8988T (cell line): ENCODE measurements around the gene C5orf58.

Experiments
- DNase-seq: peaks from one replicate; pipeline ENCODE4 v3.0.0; 2011

The C5orf58 gene

GRCh38 chr5:170232786-170233185, at the start of gene C5orf58:
TSS of gene C5orf58 (plus strand) at chr5:170232985. CDS start at chr5:170234977, 1,992 bp downstream.
- DNase-seq = no peak

- DNase-seq = peak; percentile 61
These were observed 48.7 kb upstream of the C5orf58 start for GRCh38 chr5:170183816-170184687.

- no peak for DNase-seq
These were observed 48.0 kb upstream of the C5orf58 start for GRCh38 chr5:170184737-170185136.

- DNase-seq = no peak
These were observed 46.6 kb upstream of the C5orf58 start for GRCh38 chr5:170186156-170186555.

- no peak for DNase-seq
These were observed 45.9 kb upstream of the C5orf58 start for GRCh38 chr5:170186856-170187255.

GRCh38 chr5:170190436-170191134, 42.2 kb upstream of the C5orf58 start:
- no peak for DNase-seq

- DNase-seq = no peak
These were observed 40.0 kb upstream of the C5orf58 start for GRCh38 chr5:170192829-170193228.

GRCh38 chr5:170195961-170196360, 36.8 kb upstream of the C5orf58 start:
- no peak for DNase-seq

GRCh38 chr5:170200876-170201275, 31.9 kb upstream of the C5orf58 start:
- no peak for DNase-seq

GRCh38 chr5:170201311-170201710, 31.5 kb upstream of the C5orf58 start:
- no peak for DNase-seq

GRCh38 chr5:170202117-170202516, 30.7 kb upstream of the C5orf58 start:
- DNase-seq = no peak

GRCh38 chr5:170204202-170204601, 28.6 kb upstream of the C5orf58 start:
- no peak for DNase-seq

GRCh38 chr5:170206216-170206615, 26.6 kb upstream of the C5orf58 start:
- DNase-seq = no peak

GRCh38 chr5:170206958-170207357, 25.8 kb upstream of the C5orf58 start:
- DNase-seq = no peak

- no peak for DNase-seq
These were observed 21.0 kb upstream of the C5orf58 start for GRCh38 chr5:170211575-170212334.

- DNase-seq = no peak
These were observed 16.4 kb upstream of the C5orf58 start for GRCh38 chr5:170216257-170216864.

- no peak for DNase-seq
These were observed 15.0 kb upstream of the C5orf58 start for GRCh38 chr5:170217831-170218230.

GRCh38 chr5:170218726-170219125, 14.1 kb upstream of the C5orf58 start:
- no peak for DNase-seq

- no peak for DNase-seq
These were observed 13.2 kb upstream of the C5orf58 start for GRCh38 chr5:170219615-170220014.

GRCh38 chr5:170220191-170220590, 12.6 kb upstream of the C5orf58 start:
- DNase-seq = no peak

- DNase-seq = no peak
These were observed 11.5 kb upstream of the C5orf58 start for GRCh38 chr5:170221327-170221741.

- DNase-seq = no peak
These were observed 9.4 kb upstream of the C5orf58 start for GRCh38 chr5:170223360-170223759.

- DNase-seq = no peak
These were observed 8.9 kb upstream of the C5orf58 start for GRCh38 chr5:170223906-170224305.
